Measurements from ENCODE around the gene FBXO44. TPM values are rescaled to one million over a fixed set of nuclear protein-coding genes. Genes with fewer than 3 reads are reported as not detected.
A peak's percentile ranks its signal among the peaks of the same experiment; 100 is the strongest.

The FBXO44 gene
- total RNA-seq, 1 experiment from 2014 or later = 70.8 TPM

- CTCF ChIA-PET = no interaction called here
- DNase-seq (ENCODE audit: low read depth, low spot score) (no peak), ATAC-seq (peak; percentile 47)
- peaks cover 13% of the 10 kb centered on the region for H3K4me1 ChIP-seq (ENCODE audit: control insufficient read depth, insufficient read depth, low read length)
- no peak overlapping the region for H3K4me3 ChIP-seq (ENCODE audit: low read depth in 2 of 2, low read length in 2 of 2)
- BruUV-seq (replicated peaks) = no TSS peak
- H3K27ac ChIP-seq (ENCODE audit: low read length) = no peak overlapping the region
- in situ Hi-C loops (cut with HindIII; ENCODE audit: low pct_unique_long_range_greater_than_20kb, low sequenced_read_pairs) = no loop called here
- POLR2A ChIA-PET = no interaction called here
- TF ChIP-seq TCF7L2 (IDR thresholded peaks at IDR 0.05; ENCODE audit: low read depth, low read length) (no peak), POLR2AphosphoS5 (IDR thresholded peaks at IDR 0.05; ENCODE audit: low read depth, low read length) (no peak), SIN3A (IDR thresholded peaks at IDR 0.05; ENCODE audit: borderline replicate concordance, insufficient read depth, low read depth, low read length) (no peak), CTCF (IDR thresholded peaks at IDR 0.05) (no peak), REST (IDR thresholded peaks at IDR 0.05; ENCODE audit: insufficient read depth in 1 of 2, low read depth in 2 of 2, low read length in 1 of 2) (no peak)
- no peaks in the 10 kb centered on the region for H3K36me3 ChIP-seq (ENCODE audit: control insufficient read depth, insufficient read depth, low read length)
- H3K27me3 ChIP-seq (ENCODE audit: control insufficient read depth, insufficient read depth, low read length) = no peaks in the 10 kb centered on the region
- no peaks in the 10 kb centered on the region for H3K9me3 ChIP-seq (ENCODE audit: control insufficient read depth, insufficient read depth, low read depth, low read length)
- intact Hi-C loops (cut with micrococcal nuclease; ENCODE audit: unreplicated experiment) = no loop called here
These were observed 53.1 kb downstream of the FBXO44 start for GRCh38 chr1:11707621-11708276.

GRCh38 chr1:11708554-11709350 lies 54.1 kb downstream of the FBXO44 start:
- H3K27ac ChIP-seq (ENCODE audit: low read length) = no peak overlapping the region
- TF ChIP-seq REST (IDR thresholded peaks at IDR 0.05; ENCODE audit: insufficient read depth in 1 of 2, low read depth in 2 of 2, low read length in 1 of 2) (no peak), SIN3A (IDR thresholded peaks at IDR 0.05; ENCODE audit: borderline replicate concordance, insufficient read depth, low read depth, low read length) (no peak), TCF7L2 (IDR thresholded peaks at IDR 0.05; ENCODE audit: low read depth, low read length) (no peak), POLR2AphosphoS5 (IDR thresholded peaks at IDR 0.05; ENCODE audit: low read depth, low read length) (no peak), CTCF (IDR thresholded peaks at IDR 0.05) (no peak)
- BruUV-seq (replicated peaks) = no TSS peak
- ATAC-seq = no peak
- no peak for DNase-seq (ENCODE audit: low read depth, low spot score)
- H3K4me3 ChIP-seq (ENCODE audit: low read depth in 2 of 2, low read length in 2 of 2) = no peak overlapping the region
- CTCF ChIA-PET = no interaction called here
- no peaks in the 10 kb centered on the region for H3K9me3 ChIP-seq (ENCODE audit: control insufficient read depth, insufficient read depth, low read depth, low read length)
- POLR2A ChIA-PET = no interaction called here
- no peaks in the 10 kb centered on the region for H3K36me3 ChIP-seq (ENCODE audit: control insufficient read depth, insufficient read depth, low read length)
- peaks cover 13% of the 10 kb centered on the region for H3K4me1 ChIP-seq (ENCODE audit: control insufficient read depth, insufficient read depth, low read length)
- intact Hi-C loops (cut with micrococcal nuclease; ENCODE audit: unreplicated experiment) (no loop called here), in situ Hi-C loops (cut with HindIII; ENCODE audit: low pct_unique_long_range_greater_than_20kb, low sequenced_read_pairs) (no loop called here)
- H3K27me3 ChIP-seq (ENCODE audit: control insufficient read depth, insufficient read depth, low read length) = no peaks in the 10 kb centered on the region

Data from Panc1 (cell line).